ENCODE data around the gene HKDC1. TPM values are rescaled to one million over a fixed set of nuclear protein-coding genes. Genes with fewer than 3 reads are reported as not detected.

Gene HKDC1
- total RNA-seq, 2 donors from 2014 or later, result 14.7 to 19.0 TPM

DNA sequence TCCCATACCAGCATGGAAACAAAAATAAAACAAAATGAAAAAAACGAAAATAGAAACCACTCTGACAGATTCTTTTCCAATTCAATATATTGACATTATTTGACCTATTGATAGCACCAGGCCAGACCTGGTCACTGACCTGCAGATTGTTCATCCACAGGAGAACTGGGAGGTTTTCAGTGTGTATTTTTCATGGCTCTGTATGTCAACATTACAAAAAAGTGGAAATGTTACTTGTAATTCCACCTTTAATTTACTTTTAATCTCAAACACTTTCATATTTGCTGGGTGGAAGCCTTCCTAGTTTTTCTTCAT lies 2.9 kb downstream of the HKDC1 start:
- H3K9ac ChIP-seq (ENCODE audit: low read depth in 2 of 2, low read length in 2 of 2), result peak overlapping the region in 1 of 2 donors; percentile 87
- H3K4me1 ChIP-seq, result no peaks in the 10 kb centered on the region
- no peak for DNase-seq
- intact Hi-C loops (cut with DNase I), result no loop called here
- no peak for TF ChIP-seq CTCF (IDR thresholded peaks at IDR 0.05)
- no peaks in the 10 kb centered on the region for H3K27me3 ChIP-seq
- H3K9me3 ChIP-seq, result no peaks in the 10 kb centered on the region
- H3K4me3 ChIP-seq, result no peak overlapping the region
- H3K36me3 ChIP-seq, result no peaks in the 10 kb centered on the region
- H3K27ac ChIP-seq, result peak overlapping the region; percentile 86

DNA sequence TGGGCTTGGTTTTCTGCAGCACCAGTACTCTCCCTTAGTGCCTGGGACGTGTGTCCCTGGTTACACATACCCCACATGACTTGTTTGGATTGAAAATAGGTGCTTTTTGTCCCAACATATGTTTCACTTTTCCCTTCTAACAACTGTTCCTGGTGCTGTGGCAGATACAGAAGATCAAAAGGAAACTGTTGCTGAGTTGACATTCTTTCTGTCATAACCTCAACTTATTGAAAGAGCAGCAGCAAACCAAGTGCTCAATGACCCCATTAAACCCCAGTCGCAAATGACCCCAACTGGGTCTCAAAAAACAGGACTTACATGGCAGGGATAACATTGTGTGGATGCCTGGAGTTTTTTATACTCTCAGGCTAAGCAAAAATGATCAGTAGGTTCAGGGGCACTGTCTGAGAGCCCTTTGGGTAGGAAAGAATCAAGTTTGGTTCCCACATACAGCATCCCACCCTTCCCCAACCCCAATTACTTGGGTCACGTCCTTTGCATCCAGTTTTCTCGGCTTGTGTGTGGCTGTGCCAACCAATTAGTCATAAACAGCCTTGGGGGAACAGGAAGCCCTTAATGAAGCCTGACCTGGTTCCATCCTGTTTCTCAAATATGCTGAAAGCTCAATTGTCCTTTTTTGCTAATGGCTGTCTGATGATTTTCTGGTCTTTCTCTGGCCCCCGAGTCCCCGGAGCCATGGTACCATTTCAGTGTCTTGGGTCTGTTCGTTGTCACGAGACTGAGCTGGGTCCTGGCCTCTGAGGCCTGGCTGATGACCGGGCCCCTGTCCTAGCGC lies 4.9 kb downstream of the HKDC1 start:
- Histone ChIP-seq H3K4me3 (no peak overlapping the region), H3K36me3 (no peaks in the 10 kb centered on the region), H3K4me1 (peaks cover 13% of the 10 kb centered on the region), H3K9ac (ENCODE audit: low read depth in 2 of 2, low read length in 2 of 2) (peak overlapping the region in 1 of 2 donors; percentile 65), H3K27me3 (no peaks in the 10 kb centered on the region), H3K27ac (peak overlapping the region; percentile 86), H3K9me3 (no peaks in the 10 kb centered on the region)
- no peak for TF ChIP-seq CTCF (IDR thresholded peaks at IDR 0.05)
- no peak for DNase-seq
- intact Hi-C loops (cut with DNase I), result no loop called here

- peak overlapping the region in 1 of 2 donors; percentile 31 for H3K9ac ChIP-seq (ENCODE audit: low read depth in 2 of 2, low read length in 2 of 2)
- no peak for TF ChIP-seq CTCF (IDR thresholded peaks at IDR 0.05)
- intact Hi-C loops (cut with DNase I), result no loop called here
- no peak for DNase-seq
- no peaks in the 10 kb centered on the region for H3K9me3 ChIP-seq
- H3K27me3 ChIP-seq, result no peaks in the 10 kb centered on the region
- no peak overlapping the region for H3K4me3 ChIP-seq
- H3K36me3 ChIP-seq, result no peaks in the 10 kb centered on the region
- peak overlapping the region; percentile 86 for H3K27ac ChIP-seq
- H3K4me1 ChIP-seq, result peaks cover 15% of the 10 kb centered on the region
Measured at GRCh38 chr10:69225681-69226080, 5.5 kb downstream of the HKDC1 start.

DNA sequence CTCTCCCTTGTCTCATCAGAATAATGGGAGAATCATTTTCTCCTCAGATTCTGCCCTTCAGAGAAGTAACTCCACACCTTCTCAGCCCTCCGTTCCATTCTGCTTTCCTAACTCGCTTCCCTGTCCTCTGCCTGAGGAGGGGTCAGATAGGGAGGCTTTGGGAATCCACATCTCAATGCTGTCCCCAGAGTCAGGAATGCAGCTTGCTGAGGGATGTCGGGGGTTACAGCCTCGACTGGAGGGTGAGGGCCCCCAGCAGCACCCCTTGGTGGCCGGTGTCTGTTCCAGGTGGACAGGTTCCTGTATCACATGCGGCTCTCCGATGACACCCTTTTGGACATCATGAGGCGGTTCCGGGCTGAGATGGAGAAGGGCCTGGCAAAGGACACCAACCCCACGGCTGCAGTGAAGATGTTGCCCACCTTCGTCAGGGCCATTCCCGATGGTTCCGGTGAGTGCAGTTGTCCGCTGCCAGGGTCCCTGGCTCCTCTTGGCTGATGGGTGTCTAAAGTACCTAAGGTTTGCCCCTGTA lies 6.9 kb downstream of the HKDC1 start:
- Histone ChIP-seq H3K27ac (no peak overlapping the region), H3K27me3 (no peaks in the 10 kb centered on the region), H3K9ac (ENCODE audit: low read depth in 2 of 2, low read length in 2 of 2) (no peak overlapping the region), H3K36me3 (no peaks in the 10 kb centered on the region), H3K9me3 (no peaks in the 10 kb centered on the region), H3K4me3 (no peak overlapping the region), H3K4me1 (peaks cover 15% of the 10 kb centered on the region)
- no peak for TF ChIP-seq CTCF (IDR thresholded peaks at IDR 0.05)
- intact Hi-C loops (cut with DNase I), result no loop called here
- DNase-seq, result no peak

- Histone ChIP-seq H3K36me3 (no peaks in the 10 kb centered on the region), H3K9ac (ENCODE audit: low read depth in 2 of 2, low read length in 2 of 2) (no peak overlapping the region), H3K4me1 (peaks cover 15% of the 10 kb centered on the region), H3K4me3 (no peak overlapping the region), H3K27me3 (no peaks in the 10 kb centered on the region), H3K27ac (no peak overlapping the region), H3K9me3 (no peaks in the 10 kb centered on the region)
- no peak for DNase-seq
- intact Hi-C loops (cut with DNase I), result no loop called here
- TF ChIP-seq CTCF (IDR thresholded peaks at IDR 0.05), result no peak
Measured at GRCh38 chr10:69228151-69228550, 8.0 kb downstream of the HKDC1 start.
